Measurements from ENCODE around the gene ALKBH3.
A peak's percentile ranks its signal among the peaks of the same experiment; 100 is the strongest.

The ALKBH3 gene

GRCh38 chr11:43880640-43881159, at the start of gene ALKBH3:
TSS of gene ALKBH3 (plus strand) at chr11:43880831. CDS start at chr11:43882653, 1,822 bp downstream.
- ATAC-seq: peak; percentile 100
- TF ChIP-seq ESRRG (CRISPR knock-in tag; IDR thresholded peaks at IDR 0.05) (no peak), PPARA (CRISPR knock-in tag; IDR thresholded peaks at IDR 0.05; ENCODE audit: borderline replicate concordance) (peak; percentile 62; the same call in 1 of the 2 replicates), ZNF565 (CRISPR knock-in tag; conservative IDR thresholded peaks at IDR 0.05; ENCODE audit: low read depth) (no peak; the same call in 1 of the 2 replicates), CREB5 (CRISPR knock-in tag; IDR thresholded peaks at IDR 0.05; ENCODE audit: low read depth) (no peak), ARNTL (CRISPR knock-in tag; IDR thresholded peaks at IDR 0.05; ENCODE audit: borderline replicate concordance, low read depth) (no peak), OSR1 (CRISPR knock-in tag; IDR thresholded peaks at IDR 0.05) (no peak), ISL1 (CRISPR knock-in tag; IDR thresholded peaks at IDR 0.05) (0 out of 2 replicates have a peak, but pooled peaks have one; percentile 24), BACH2 (CRISPR knock-in tag; IDR thresholded peaks at IDR 0.05; ENCODE audit: borderline replicate concordance) (0 out of 2 replicates have a peak, but pooled peaks have one; percentile 15), SNAI2 (CRISPR knock-in tag; IDR thresholded peaks at IDR 0.05) (peak; percentile 86), TCF4 (CRISPR knock-in tag; IDR thresholded peaks at IDR 0.05; ENCODE audit: borderline replicate concordance) (no peak), CSDC2 (CRISPR knock-in tag; IDR thresholded peaks at IDR 0.05) (0 out of 2 replicates have a peak, but pooled peaks have one; percentile 65), TOX (CRISPR knock-in tag; IDR thresholded peaks at IDR 0.05; ENCODE audit: borderline replicate concordance) (no peak; the same call in 1 of the 2 replicates), ZNF70 (CRISPR knock-in tag; IDR thresholded peaks at IDR 0.05) (peak; percentile 68; the same call in 1 of the 2 replicates), RARB (CRISPR knock-in tag; IDR thresholded peaks at IDR 0.05) (no peak), ZC3H10 (CRISPR knock-in tag; IDR thresholded peaks at IDR 0.05) (no peak), ZNF8 (CRISPR knock-in tag; IDR thresholded peaks at IDR 0.05) (0 out of 2 replicates have a peak, but pooled peaks have one; percentile 28), ZFP30 (CRISPR knock-in tag; IDR thresholded peaks at IDR 0.05) (peak; percentile 46; the same call in 1 of the 2 replicates), ZFP3 (CRISPR knock-in tag; IDR thresholded peaks at IDR 0.05) (peak; percentile 75; the same call in 1 of the 2 replicates), GLIS3 (CRISPR knock-in tag; IDR thresholded peaks at IDR 0.05) (no peak)
- TF ChIP-seq, protein P1, sequence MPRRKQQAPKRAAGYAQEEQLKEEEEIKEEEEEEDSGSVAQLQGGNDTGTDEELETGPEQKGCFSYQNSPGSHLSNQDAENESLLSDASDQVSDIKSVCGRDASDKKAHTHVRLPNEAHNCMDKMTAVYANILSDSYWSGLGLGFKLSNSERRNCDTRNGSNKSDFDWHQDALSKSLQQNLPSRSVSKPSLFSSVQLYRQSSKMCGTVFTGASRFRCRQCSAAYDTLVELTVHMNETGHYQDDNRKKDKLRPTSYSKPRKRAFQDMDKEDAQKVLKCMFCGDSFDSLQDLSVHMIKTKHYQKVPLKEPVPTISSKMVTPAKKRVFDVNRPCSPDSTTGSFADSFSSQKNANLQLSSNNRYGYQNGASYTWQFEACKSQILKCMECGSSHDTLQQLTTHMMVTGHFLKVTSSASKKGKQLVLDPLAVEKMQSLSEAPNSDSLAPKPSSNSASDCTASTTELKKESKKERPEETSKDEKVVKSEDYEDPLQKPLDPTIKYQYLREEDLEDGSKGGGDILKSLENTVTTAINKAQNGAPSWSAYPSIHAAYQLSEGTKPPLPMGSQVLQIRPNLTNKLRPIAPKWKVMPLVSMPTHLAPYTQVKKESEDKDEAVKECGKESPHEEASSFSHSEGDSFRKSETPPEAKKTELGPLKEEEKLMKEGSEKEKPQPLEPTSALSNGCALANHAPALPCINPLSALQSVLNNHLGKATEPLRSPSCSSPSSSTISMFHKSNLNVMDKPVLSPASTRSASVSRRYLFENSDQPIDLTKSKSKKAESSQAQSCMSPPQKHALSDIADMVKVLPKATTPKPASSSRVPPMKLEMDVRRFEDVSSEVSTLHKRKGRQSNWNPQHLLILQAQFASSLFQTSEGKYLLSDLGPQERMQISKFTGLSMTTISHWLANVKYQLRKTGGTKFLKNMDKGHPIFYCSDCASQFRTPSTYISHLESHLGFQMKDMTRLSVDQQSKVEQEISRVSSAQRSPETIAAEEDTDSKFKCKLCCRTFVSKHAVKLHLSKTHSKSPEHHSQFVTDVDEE (CRISPR knock-in tag; IDR thresholded peaks at IDR 0.05): peak; percentile 86
- TF ChIP-seq, protein P2, sequence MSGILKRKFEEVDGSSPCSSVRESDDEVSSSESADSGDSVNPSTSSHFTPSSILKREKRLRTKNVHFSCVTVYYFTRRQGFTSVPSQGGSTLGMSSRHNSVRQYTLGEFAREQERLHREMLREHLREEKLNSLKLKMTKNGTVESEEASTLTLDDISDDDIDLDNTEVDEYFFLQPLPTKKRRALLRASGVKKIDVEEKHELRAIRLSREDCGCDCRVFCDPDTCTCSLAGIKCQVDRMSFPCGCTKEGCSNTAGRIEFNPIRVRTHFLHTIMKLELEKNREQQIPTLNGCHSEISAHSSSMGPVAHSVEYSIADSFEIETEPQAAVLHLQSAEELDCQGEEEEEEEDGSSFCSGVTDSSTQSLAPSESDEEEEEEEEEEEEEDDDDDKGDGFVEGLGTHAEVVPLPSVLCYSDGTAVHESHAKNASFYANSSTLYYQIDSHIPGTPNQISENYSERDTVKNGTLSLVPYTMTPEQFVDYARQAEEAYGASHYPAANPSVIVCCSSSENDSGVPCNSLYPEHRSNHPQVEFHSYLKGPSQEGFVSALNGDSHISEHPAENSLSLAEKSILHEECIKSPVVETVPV (CRISPR knock-in tag; IDR thresholded peaks at IDR 0.05): no peak
- TF ChIP-seq, protein P3, sequence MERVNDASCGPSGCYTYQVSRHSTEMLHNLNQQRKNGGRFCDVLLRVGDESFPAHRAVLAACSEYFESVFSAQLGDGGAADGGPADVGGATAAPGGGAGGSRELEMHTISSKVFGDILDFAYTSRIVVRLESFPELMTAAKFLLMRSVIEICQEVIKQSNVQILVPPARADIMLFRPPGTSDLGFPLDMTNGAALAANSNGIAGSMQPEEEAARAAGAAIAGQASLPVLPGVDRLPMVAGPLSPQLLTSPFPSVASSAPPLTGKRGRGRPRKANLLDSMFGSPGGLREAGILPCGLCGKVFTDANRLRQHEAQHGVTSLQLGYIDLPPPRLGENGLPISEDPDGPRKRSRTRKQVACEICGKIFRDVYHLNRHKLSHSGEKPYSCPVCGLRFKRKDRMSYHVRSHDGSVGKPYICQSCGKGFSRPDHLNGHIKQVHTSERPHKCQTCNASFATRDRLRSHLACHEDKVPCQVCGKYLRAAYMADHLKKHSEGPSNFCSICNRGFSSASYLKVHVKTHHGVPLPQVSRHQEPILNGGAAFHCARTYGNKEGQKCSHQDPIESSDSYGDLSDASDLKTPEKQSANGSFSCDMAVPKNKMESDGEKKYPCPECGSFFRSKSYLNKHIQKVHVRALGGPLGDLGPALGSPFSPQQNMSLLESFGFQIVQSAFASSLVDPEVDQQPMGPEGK (CRISPR knock-in tag; IDR thresholded peaks at IDR 0.05; ENCODE audit: borderline replicate concordance): no peak
- TF ChIP-seq, protein P4, sequence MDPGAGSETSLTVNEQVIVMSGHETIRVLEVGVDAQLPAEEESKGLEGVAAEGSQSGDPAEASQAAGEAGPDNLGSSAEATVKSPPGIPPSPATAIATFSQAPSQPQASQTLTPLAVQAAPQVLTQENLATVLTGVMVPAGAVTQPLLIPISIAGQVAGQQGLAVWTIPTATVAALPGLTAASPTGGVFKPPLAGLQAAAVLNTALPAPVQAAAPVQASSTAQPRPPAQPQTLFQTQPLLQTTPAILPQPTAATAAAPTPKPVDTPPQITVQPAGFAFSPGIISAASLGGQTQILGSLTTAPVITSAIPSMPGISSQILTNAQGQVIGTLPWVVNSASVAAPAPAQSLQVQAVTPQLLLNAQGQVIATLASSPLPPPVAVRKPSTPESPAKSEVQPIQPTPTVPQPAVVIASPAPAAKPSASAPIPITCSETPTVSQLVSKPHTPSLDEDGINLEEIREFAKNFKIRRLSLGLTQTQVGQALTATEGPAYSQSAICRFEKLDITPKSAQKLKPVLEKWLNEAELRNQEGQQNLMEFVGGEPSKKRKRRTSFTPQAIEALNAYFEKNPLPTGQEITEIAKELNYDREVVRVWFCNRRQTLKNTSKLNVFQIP (CRISPR knock-in tag; IDR thresholded peaks at IDR 0.05; ENCODE audit: borderline replicate concordance, low read depth): no peak

GRCh38 chr11:43830928-43831440, 49.6 kb upstream of the ALKBH3 start:
- ATAC-seq: peak; percentile 98
- TF ChIP-seq SNAI2 (CRISPR knock-in tag; IDR thresholded peaks at IDR 0.05) (no peak), CSDC2 (CRISPR knock-in tag; IDR thresholded peaks at IDR 0.05) (0 out of 2 replicates have a peak, but pooled peaks have one; percentile 18), ZNF565 (CRISPR knock-in tag; conservative IDR thresholded peaks at IDR 0.05; ENCODE audit: low read depth) (no peak), ISL1 (CRISPR knock-in tag; IDR thresholded peaks at IDR 0.05) (peak; percentile 71), ZNF8 (CRISPR knock-in tag; IDR thresholded peaks at IDR 0.05) (peak; percentile 40; the same call in 1 of the 2 replicates), ZC3H10 (CRISPR knock-in tag; IDR thresholded peaks at IDR 0.05) (0 out of 2 replicates have a peak, but pooled peaks have one; percentile 54), ZFP3 (CRISPR knock-in tag; IDR thresholded peaks at IDR 0.05) (peak; percentile 81), ZFP30 (CRISPR knock-in tag; IDR thresholded peaks at IDR 0.05) (no peak)
- TF ChIP-seq, protein P4 (CRISPR knock-in tag; IDR thresholded peaks at IDR 0.05; ENCODE audit: borderline replicate concordance, low read depth): no peak
- TF ChIP-seq, protein P3 (CRISPR knock-in tag; IDR thresholded peaks at IDR 0.05; ENCODE audit: borderline replicate concordance): peak; percentile 58; the same call in 1 of the 2 replicates

Measured in SK-N-SH treated with all-trans-retinoic acid at 6 μM for 48 hours (cell line).